Stimulated activated memory B cell treated with anti-CD40 and anti-IgM and Interleukin-4, amounts not matched to agents 10 μg/mL and 1 μg/mL and 100 μg/mL, for 72 hours (primary cell): Measurements from ENCODE around the gene SLC34A3.
"Not testable (repeated sequence)": the region's sequence is repeated elsewhere in the genome, so short reads cannot be mapped to it uniquely, and the experiment has no call there.

Experiments
- ATAC-seq: fragments of 150-1000 bp; cut with Tn5 transposase; 2 replicates; pipeline ENCODE4 v1.10.0; 2021
- H3K27ac Mint-ChIP-seq: one replicate; pipeline ENCODE4 v1.8.0; 2022; ENCODE audit warnings: mild to moderate bottlenecking, mixed read lengths
- H3K27me3 Mint-ChIP-seq: one replicate; pipeline ENCODE4 v1.8.0; 2022; ENCODE audit warnings: mixed read lengths
- H3K36me3 Mint-ChIP-seq: one replicate; pipeline ENCODE4 v1.8.0; 2022; ENCODE audit warnings: mixed read lengths
- H3K4me1 Mint-ChIP-seq: one replicate; pipeline ENCODE4 v1.8.0; 2022; ENCODE audit warnings: mixed read lengths
- H3K4me3 Mint-ChIP-seq: one replicate; pipeline ENCODE4 v1.8.0; 2022; ENCODE audit warnings: mild to moderate bottlenecking, moderate library complexity, mixed read lengths
- H3K9me3 Mint-ChIP-seq: one replicate; pipeline ENCODE4 v1.8.0; 2022; ENCODE audit warnings: mixed read lengths

SLC34A3 gene

DNA sequence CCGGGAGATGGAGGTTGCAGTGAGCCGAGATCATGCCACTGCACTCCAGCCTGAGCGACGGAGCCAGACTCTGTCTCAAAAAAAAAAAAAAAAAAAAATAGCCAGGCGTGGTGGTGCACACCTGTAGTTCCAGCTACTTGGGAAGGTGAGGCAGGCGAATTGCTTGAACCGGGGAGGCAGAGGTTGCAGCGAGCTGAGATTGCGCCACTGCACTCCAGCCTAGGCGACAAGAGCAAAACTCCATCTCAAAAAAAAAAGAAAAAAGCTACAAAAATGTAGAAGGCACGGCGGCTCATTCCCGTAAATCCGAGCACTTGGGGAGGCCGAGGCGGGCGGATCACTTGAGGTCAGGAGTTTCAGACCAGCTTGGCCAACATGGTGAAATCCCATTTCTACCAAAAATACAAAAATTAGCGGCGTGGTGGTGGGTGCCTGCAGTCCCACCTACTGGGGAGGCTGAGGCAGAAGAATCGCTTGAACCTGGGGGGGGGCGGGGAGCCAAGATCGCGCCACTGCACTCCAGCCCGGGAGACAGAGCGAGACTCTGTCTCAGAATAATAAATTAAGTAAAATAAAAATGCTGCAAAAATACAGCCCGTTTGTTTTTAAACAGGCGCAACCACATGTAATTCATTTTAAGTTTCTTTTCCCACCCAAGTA, 9.0 kb downstream of the SLC34A3 start:
- Mint-ChIP-seq H3K4me3 (peak overlapping the region; percentile 86), H3K36me3 (peaks cover 16% of the 10 kb centered on the region), H3K4me1 (peaks cover 71% of the 10 kb centered on the region), H3K27ac (peak overlapping the region; percentile 69)
- H3K9me3 Mint-ChIP-seq, H3K27me3 Mint-ChIP-seq, ATAC-seq: not testable (repeated sequence)

GRCh38 chr9:137240318-137240840, 9.7 kb downstream of the SLC34A3 start:
- ATAC-seq: peak; percentile 61
- Mint-ChIP-seq H3K27me3 (peaks cover 1% of the 10 kb centered on the region), H3K4me1 (peaks cover 64% of the 10 kb centered on the region), H3K36me3 (peaks cover 16% of the 10 kb centered on the region), H3K27ac (peak overlapping the region; percentile 69), H3K4me3 (peak overlapping the region; percentile 86), H3K9me3 (no peaks in the 10 kb centered on the region)

DNA sequence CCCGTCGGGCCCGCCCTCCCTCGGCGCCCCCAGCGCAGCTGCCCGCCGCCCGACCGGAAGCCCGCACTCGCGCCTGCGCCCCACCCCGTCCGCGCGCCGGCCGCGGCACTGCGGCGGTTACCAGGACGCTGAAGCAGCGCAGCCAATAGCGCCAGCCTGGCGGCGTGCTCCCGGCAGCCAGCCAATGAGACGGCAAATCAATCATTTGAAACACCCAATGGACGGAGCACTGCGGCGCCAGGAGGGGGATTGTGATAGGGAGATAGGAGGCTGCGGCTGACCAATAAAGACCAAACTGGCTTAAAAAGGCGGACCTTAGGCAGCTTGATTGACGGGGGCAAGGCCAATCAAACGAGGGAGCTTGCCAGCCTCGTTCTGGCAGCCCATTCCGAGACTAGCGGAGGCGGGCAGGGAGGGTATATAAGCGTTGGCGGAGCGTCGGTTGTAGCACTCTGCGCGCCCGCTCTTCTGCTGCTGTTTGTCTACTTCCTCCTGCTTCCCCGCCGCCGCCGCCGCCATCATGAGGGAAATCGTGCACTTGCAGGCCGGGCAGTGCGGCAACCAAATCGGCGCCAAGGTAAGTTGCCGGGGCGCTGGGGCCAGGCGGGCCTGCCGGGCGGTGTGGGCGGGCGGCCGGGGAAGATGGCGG, 10.3 kb downstream of the SLC34A3 start, which contains the start of gene TUBB4B:
TUBB4B (plus strand) TSS at position 447 of the 649 bp plus-strand sequence; CDS start at position 521, 74 bp downstream.
- peak; percentile 89 for ATAC-seq
- H3K4me1 Mint-ChIP-seq: peaks cover 61% of the 10 kb centered on the region

GRCh38 chr9:137241490-137242268, 11.0 kb downstream of the SLC34A3 start:
- peaks cover 16% of the 10 kb centered on the region for H3K36me3 Mint-ChIP-seq
- no peaks in the 10 kb centered on the region for H3K9me3 Mint-ChIP-seq
- peak overlapping the region; percentile 69 for H3K27ac Mint-ChIP-seq
- ATAC-seq: peak; percentile 46
- H3K4me1 Mint-ChIP-seq: peaks cover 55% of the 10 kb centered on the region
- H3K27me3 Mint-ChIP-seq: no peaks in the 10 kb centered on the region
- peak overlapping the region; percentile 86 for H3K4me3 Mint-ChIP-seq

More for the DNA sequence above, 10.3 kb downstream of the SLC34A3 start, which contains the start of gene TUBB4B:
- Mint-ChIP-seq H3K9me3 (no peaks in the 10 kb centered on the region), H3K36me3 (peaks cover 16% of the 10 kb centered on the region), H3K4me3 (peak within 1 kb of the TSS; percentile 86), H3K27ac (peak within 1 kb of the TSS; percentile 69), H3K27me3 (no peaks in the 10 kb centered on the region)

DNA sequence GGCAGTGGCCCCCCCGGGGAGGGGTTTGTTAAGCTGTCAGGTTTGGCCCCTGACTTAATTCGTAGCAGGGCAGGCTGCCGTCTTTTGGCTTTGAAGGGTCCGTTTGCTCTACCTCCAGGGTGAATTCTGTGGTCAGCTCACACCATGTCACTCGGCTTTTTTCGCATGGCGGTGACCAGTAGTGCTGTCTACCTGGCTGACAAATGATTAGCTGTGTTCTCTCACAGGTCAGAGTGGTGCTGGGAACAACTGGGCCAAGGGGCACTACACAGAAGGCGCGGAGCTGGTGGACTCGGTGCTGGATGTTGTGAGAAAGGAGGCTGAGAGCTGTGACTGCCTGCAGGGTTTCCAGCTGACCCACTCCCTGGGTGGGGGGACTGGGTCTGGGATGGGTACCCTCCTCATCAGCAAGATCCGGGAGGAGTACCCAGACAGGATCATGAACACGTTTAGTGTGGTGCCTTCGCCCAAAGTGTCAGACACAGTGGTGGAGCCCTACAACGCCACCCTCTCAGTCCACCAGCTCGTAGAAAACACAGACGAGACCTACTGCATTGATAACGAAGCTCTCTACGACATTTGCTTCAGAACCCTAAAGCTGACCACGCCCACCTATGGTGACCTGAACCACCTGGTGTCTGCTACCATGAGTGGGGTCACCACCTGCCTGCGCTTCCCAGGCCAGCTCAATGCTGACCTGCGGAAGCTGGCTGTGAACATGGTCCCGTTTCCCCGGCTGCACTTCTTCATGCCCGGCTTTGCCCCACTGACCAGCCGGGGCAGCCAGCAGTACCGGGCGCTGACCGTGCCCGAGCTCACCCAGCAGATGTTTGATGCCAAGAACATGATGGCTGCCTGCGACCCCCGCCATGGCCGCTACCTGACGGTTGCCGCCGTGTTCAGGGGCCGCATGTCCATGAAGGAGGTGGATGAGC, 11.8 kb downstream of the SLC34A3 start:
- no peak for ATAC-seq
- peaks cover 49% of the 10 kb centered on the region for H3K4me1 Mint-ChIP-seq
- H3K36me3 Mint-ChIP-seq: peaks cover 16% of the 10 kb centered on the region

GRCh38 chr9:137243266-137243625, 12.5 kb downstream of the SLC34A3 start:
- not testable (repeated sequence) for H3K27me3 Mint-ChIP-seq, H3K27ac Mint-ChIP-seq, H3K9me3 Mint-ChIP-seq, ATAC-seq
- H3K4me3 Mint-ChIP-seq: peak overlapping the region; percentile 78
- H3K36me3 Mint-ChIP-seq: peaks cover 16% of the 10 kb centered on the region
- H3K4me1 Mint-ChIP-seq: peaks cover 42% of the 10 kb centered on the region

More for the DNA sequence above, 11.8 kb downstream of the SLC34A3 start:
- peak overlapping the region; percentile 78 for H3K4me3 Mint-ChIP-seq
- H3K27ac Mint-ChIP-seq: peak overlapping the region; percentile 69
- no peaks in the 10 kb centered on the region for H3K27me3 Mint-ChIP-seq
- no peaks in the 10 kb centered on the region for H3K9me3 Mint-ChIP-seq

- Mint-ChIP-seq H3K9me3 (no peaks in the 10 kb centered on the region), H3K27ac (no peak overlapping the region), H3K4me3 (no peak overlapping the region), H3K27me3 (no peaks in the 10 kb centered on the region), H3K36me3 (peaks cover 16% of the 10 kb centered on the region), H3K4me1 (peaks cover 36% of the 10 kb centered on the region)
- ATAC-seq: no peak
Observed at GRCh38 chr9:137243626-137244485, 13.2 kb downstream of the SLC34A3 start.

DNA sequence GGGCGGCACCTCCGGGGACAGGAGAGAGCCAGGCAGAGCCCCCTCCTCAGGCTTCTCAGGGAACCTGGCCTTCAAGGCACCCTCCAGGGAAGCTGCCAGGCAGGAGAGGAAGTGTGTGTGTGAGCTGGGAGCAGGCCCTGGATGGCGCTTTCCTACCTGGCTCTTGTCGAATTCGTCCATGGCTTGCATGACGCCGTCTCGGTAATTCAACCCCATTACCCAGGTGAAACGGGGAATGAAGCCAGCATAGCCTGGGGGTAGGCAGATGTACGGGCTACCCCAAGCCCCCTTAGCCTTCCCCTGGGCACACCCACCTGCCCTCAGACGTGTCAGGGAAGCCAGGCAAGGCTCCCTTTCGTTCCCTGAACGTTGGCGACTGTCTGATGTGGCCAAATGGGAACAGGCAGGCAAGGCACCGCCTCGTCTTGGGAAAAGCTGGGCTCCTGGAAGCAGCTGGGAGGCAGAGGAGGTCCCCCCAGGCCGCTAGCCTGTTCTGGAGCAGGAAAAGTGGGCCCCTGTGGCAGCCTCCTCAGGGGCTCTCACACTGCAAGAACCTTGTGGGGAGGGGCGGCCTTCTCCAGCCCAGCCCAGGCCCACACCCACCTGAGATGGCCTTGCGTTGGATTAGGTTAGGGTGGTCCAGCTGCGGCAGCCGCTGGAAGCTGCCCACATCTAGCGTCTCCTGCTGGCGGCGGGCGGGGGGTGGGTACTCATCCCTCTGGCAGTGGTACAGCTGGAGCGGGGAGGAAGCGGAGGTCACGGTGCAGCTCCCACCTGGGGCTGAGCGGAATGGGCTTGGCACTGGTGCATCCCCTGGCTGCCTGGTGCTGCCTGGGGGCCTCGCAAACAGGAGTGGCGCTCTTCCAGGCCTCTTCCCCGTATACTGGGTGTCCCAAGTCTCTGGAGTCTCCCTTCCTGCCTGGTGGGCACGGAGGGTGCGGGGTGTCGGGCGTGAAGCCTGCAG, 14.1 kb downstream of the SLC34A3 start:
- Mint-ChIP-seq H3K27ac (no peak overlapping the region), H3K9me3 (no peaks in the 10 kb centered on the region), H3K4me1 (peaks cover 27% of the 10 kb centered on the region), H3K4me3 (no peak overlapping the region), H3K27me3 (no peaks in the 10 kb centered on the region), H3K36me3 (peaks cover 16% of the 10 kb centered on the region)
- no peak for ATAC-seq

DNA sequence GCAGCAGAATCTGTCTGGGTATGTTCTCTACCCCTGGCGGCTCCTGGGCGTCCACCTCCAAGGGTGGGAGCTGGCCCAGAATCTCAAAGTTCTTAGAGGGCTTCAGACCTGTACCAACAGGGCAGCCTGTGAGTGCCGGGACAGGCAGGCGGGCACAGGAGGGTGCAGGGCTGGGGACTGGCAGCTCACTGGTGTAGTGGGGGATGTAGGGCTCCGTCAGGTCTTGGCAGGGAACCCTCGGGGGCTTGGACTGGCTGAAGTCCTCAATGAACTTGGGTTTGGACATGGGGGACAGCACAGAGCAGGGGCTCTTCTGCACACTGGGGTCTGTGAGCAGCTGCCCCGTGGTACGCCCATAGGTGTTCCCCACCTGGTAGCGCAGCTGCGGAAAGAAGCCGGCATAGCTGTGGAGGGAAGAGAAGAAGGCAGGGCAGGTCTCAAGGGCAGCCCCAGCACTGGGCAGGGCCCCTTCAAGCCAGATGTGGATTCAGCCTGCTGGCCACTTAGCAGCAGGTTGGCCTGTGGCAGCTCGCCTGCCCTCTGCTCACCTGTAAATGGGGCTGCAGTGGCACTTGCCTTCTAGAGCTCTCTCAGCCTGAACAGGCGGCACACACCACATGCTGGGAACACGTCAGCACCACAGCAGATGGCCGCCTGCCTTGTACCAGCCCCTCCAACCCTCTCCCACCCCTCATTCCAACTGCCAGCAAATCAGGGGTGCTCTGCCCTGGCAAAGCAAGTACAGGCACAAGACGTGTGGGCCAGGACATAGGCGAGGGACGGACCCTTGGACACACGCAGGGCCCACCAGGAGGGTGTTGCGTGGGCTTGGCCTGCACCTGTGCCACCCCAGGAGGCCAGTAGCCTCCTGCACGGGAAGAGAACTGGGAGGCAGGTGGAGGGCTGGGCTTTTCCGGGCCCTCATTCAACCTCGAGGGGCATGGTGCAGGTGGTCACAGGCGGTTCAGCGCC, 15.0 kb downstream of the SLC34A3 start:
- H3K9me3 Mint-ChIP-seq: no peaks in the 10 kb centered on the region

DNA sequence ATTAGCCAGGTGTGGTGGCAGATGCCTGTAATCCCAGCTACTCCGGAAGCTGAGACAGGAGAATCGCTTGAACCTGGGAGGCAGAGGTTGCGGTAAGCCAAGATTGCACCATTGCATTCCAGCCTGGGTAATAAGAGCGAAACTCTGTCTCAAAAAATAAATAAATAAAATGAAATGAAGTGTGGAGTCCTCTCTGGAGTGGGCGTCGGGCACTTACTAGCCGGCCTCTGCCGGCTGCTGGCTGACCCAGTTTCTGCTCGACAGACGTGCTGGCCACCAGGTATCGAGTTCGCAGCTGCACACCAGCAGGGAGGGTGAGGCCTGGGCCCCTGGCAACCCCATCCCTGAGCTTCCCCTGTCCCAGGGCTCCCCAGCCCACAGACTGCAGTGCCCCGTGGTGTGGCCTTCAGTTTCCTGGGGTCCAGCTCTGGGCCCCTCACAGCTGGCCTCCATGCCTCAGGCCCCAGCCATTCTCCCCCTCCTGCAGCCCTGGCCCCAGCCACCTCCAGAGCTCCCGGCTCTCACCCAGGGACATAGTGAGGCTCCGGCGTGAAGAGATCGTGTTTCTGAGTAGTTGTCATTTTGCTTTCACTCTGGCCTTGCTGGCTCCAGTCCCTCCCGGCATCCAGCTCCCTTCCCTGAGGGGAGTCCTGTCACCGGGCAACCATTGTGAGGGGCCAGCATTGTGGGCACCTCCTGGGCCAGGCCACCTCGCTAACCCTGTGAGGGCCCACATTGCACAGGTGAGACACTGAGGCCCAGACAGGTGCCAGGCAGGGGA, 16.6 kb downstream of the SLC34A3 start:
- Mint-ChIP-seq H3K27me3 (no peaks in the 10 kb centered on the region), H3K27ac (no peak overlapping the region), H3K4me1 (peaks cover 22% of the 10 kb centered on the region), H3K9me3 (no peaks in the 10 kb centered on the region), H3K4me3 (no peak overlapping the region), H3K36me3 (peaks cover 13% of the 10 kb centered on the region)
- ATAC-seq: no peak

More for the DNA sequence above, 15.0 kb downstream of the SLC34A3 start:
- ATAC-seq: no peak
- Mint-ChIP-seq H3K4me3 (no peak overlapping the region), H3K27ac (no peak overlapping the region), H3K36me3 (peaks cover 16% of the 10 kb centered on the region), H3K4me1 (peaks cover 26% of the 10 kb centered on the region), H3K27me3 (no peaks in the 10 kb centered on the region)

DNA sequence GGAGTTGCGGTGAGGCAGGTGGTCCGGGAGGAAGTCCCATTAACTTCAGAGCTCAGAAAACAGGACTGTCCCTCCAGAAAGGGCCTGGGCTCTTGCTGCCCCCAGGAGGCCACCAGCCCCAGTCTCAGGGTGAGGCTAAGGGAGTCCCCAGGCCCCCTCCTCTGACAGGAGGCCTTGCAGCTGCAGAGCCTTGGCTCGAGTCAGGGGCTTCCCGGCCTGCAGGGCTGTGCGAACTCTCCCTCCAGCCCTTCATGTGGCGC, 17.1 kb downstream of the SLC34A3 start:
- no peaks in the 10 kb centered on the region for H3K27me3 Mint-ChIP-seq
- peaks cover 19% of the 10 kb centered on the region for H3K4me1 Mint-ChIP-seq
- H3K4me3 Mint-ChIP-seq: no peak overlapping the region
- no peak overlapping the region for H3K27ac Mint-ChIP-seq
- peaks cover 8% of the 10 kb centered on the region for H3K36me3 Mint-ChIP-seq
- H3K9me3 Mint-ChIP-seq: no peaks in the 10 kb centered on the region
- ATAC-seq: no peak
